ENCODE measurements around the gene MEIS2.

DNA sequence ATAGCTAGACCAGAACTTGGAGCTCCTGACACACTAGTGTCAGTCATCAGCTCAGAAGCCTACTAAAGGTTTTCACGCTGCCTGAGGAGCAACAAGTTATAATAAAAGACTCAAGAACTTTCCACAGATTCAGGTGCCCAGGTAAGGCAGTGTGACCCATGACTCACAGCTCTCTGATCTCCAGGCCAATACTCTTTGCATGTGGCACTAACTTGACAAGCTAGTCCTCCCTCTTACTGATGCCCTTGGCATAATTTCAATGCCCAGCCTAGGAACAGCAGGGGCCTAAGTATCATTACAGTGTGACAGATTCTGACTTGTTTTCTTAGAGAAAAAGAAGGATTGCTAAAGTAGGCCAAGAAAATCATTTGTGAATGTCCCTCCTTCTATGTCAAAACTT, 38.4 kb downstream of the MEIS2 start:
- no peak for TF ChIP-seq CTCF (IDR thresholded peaks at IDR 0.05)
- TF ChIP-seq POLR2A (IDR thresholded peaks at IDR 0.05) = no peak
- TF ChIP-seq POLR2AphosphoS5 (IDR thresholded peaks at IDR 0.05; ENCODE audit: insufficient read depth in 1 of 2, low read depth in 1 of 2) = peak in 1 of 2 donors; percentile 68

Data from vagina (tissue), 2 donors.